Measurements from ENCODE around the gene NBEAL2. TPM values are rescaled to one million over a fixed set of nuclear protein-coding genes. Genes with fewer than 3 reads are reported as not detected.

Gene NBEAL2
- total and polyA plus RNA-seq, 2 of the 8 experiments (the other 6 are each of a cell fraction or from before 2014, with no cell fraction given) = 27.3 to 46.9 TPM

DNA sequence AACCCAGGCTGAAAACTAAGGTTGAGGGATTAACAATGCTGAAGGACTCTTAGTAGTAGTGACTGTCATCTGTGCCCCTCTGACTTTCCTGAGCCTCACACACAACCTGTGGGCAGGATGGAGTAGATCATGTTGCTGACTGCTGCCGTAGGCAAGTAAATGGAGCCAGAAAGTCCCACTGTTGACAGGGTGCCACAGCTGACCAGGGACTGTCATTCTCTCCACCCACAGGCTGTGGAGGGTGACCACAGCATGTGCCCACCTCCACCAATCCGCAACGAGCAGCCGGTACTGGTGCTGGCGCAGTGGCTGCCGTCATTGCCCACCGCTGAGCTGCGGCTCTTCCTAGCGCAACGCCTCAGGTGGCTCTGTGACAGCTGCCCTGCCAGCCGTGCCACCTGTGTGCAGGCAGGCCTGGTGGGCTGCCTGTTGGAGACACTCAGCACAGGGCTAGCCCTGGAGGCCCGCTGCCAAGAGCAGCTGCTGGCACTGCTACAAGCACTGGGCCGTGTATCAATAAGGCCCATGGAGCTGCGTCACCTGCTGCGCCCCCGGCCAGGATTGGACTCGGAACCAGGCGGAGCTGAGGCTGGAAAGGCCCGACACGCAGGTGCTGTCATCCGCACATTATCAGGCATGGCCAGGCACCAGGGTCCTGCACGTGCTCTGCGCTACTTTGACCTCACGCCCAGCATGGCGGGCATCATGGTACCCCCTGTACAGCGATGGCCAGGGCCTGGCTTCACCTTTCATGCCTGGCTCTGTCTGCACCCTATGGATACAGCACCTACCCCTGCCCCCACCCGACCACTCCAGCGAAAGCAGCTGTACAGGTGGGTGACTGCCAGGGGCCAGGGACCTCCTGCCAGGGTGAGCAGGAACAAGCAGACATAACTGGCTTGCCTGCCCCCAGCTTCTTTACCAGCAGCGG, 15.6 kb downstream of the NBEAL2 start (continued):
- no peak for TF ChIP-seq CEBPB (IDR thresholded peaks at IDR 0.05; ENCODE audit: low read depth, low read length)
